ENCODE results near the gene NEU3. TPM values are rescaled to one million over a fixed set of nuclear protein-coding genes. Genes with fewer than 3 reads are reported as not detected.

NEU3 gene
- total RNA-seq, 4 donors from 2014 or later = 2.6 to 11.7 (median 3.9) TPM

- Histone ChIP-seq H3K36me3 (no peaks in the 10 kb centered on the region), H3K27ac (peak within 1 kb of the TSS; percentile 84 to 89 (median 86)), H3K4me3 (peak within 1 kb of the TSS; percentile 72 to 97 (median 86)), H3K9me3 (no peaks in the 10 kb centered on the region), H3K27me3 (no peaks in the 10 kb centered on the region), H3K4me1 (peaks cover 11 to 54% (median 25%) of the 10 kb centered on the region in 4 donors)
- intact Hi-C loops (cut with DNase I; ENCODE audit: low total_unique reads) (no loop called here), in situ Hi-C loops (cut with MboI; ENCODE audit: low pct_ligation_motif_present in 1 of 4, low pct_unique_long_range_greater_than_20kb in 1 of 4, low sequenced_read_pairs in 3 of 4) (loop anchor here in 3 of 4 donors (25.0 kb wide), 1 partner anchor 288 kb away; the partner anchor contains the start of gene TPBGL (in 3 of the 3))
- 0 to 1% methylated on average over 5 to 61 of the region's 67 CpGs for WGBS, 2 donors (ENCODE audit: low coverage in 1 of 2)
- peak; percentile 99 for DNase-seq
- TF ChIP-seq POLR2A (IDR thresholded peaks at IDR 0.05) = peak; percentile 84
- no peak for TF ChIP-seq CTCF (IDR thresholded peaks at IDR 0.05)
- TF ChIP-seq POLR2AphosphoS5 (IDR thresholded peaks at IDR 0.05) = peak; percentile 91 to 94 (median 92)
- TF ChIP-seq EP300 (IDR thresholded peaks at IDR 0.05; ENCODE audit: low read depth) = no peak
Observed at GRCh38 chr11:74948898-74949752, 39.6 kb upstream of the NEU3 start, which contains the start of the genes SPCS2 and XRRA1. Gene SPCS2 (plus strand): TSS chr11:74949266. CDS start chr11:74949286, 20 bp downstream. Gene XRRA1 (minus strand): TSS chr11:74949091. CDS start chr11:74940878, 8,213 bp downstream.

- DNase-seq = no peak
- 0 to 1% methylated on average over 6 of the region's 6 CpGs for WGBS, 2 donors (ENCODE audit: low coverage in 1 of 2)
- TF ChIP-seq EP300 (IDR thresholded peaks at IDR 0.05; ENCODE audit: low read depth) (no peak), CTCF (IDR thresholded peaks at IDR 0.05) (no peak), POLR2A (IDR thresholded peaks at IDR 0.05) (no peak), POLR2AphosphoS5 (IDR thresholded peaks at IDR 0.05) (no peak)
- Histone ChIP-seq H3K27me3 (no peaks in the 10 kb centered on the region), H3K9me3 (no peaks in the 10 kb centered on the region), H3K27ac (peak overlapping the region; percentile 84 to 89 (median 86)), H3K36me3 (no peaks in the 10 kb centered on the region), H3K4me1 (peaks cover 11 to 57% (median 25%) of the 10 kb centered on the region in 4 donors), H3K4me3 (peak overlapping the region; percentile 72 to 97 (median 78))
- in situ Hi-C loops (cut with MboI; ENCODE audit: low pct_ligation_motif_present in 1 of 4, low pct_unique_long_range_greater_than_20kb in 1 of 4, low sequenced_read_pairs in 3 of 4) = loop anchor here in 3 of 4 donors (25.0 kb wide), 1 partner anchor 288 kb away; the partner anchor contains the start of gene TPBGL (in 3 of the 3)
- intact Hi-C loops (cut with DNase I; ENCODE audit: low total_unique reads) = no loop called here
Observed at GRCh38 chr11:74949753-74950137, 39.0 kb upstream of the NEU3 start.

- Histone ChIP-seq H3K4me3 (peak overlapping the region in 3 of 4 donors; percentile 72 to 97 (median 85)), H3K27ac (peak overlapping the region; percentile 84 to 89 (median 86)), H3K27me3 (no peaks in the 10 kb centered on the region), H3K4me1 (peaks cover 11 to 57% (median 25%) of the 10 kb centered on the region in 4 donors), H3K9me3 (no peaks in the 10 kb centered on the region), H3K36me3 (no peaks in the 10 kb centered on the region)
- intact Hi-C loops (cut with DNase I; ENCODE audit: low total_unique reads) = no loop called here
- in situ Hi-C loops (cut with MboI; ENCODE audit: low pct_ligation_motif_present in 1 of 4, low pct_unique_long_range_greater_than_20kb in 1 of 4, low sequenced_read_pairs in 3 of 4) = no loop called here
- TF ChIP-seq POLR2AphosphoS5 (IDR thresholded peaks at IDR 0.05) (no peak), EP300 (IDR thresholded peaks at IDR 0.05; ENCODE audit: low read depth) (no peak), CTCF (IDR thresholded peaks at IDR 0.05) (no peak), POLR2A (IDR thresholded peaks at IDR 0.05) (no peak)
- WGBS, 2 donors (ENCODE audit: low coverage in 1 of 2) = 69 to 86% methylated on average over 2 of the region's 2 CpGs
- no peak for DNase-seq
Observed at GRCh38 chr11:74950374-74950969, 38.3 kb upstream of the NEU3 start.

GRCh38 chr11:74951226-74951625 lies 37.5 kb upstream of the NEU3 start:
- WGBS, 2 donors (ENCODE audit: low coverage in 1 of 2) = 79 to 87% methylated on average over 8 of the region's 8 CpGs
- TF ChIP-seq EP300 (IDR thresholded peaks at IDR 0.05; ENCODE audit: low read depth) = no peak
- no peak for TF ChIP-seq CTCF (IDR thresholded peaks at IDR 0.05)
- no peak for TF ChIP-seq POLR2AphosphoS5 (IDR thresholded peaks at IDR 0.05)
- TF ChIP-seq POLR2A (IDR thresholded peaks at IDR 0.05) = no peak
- in situ Hi-C loops (cut with MboI; ENCODE audit: low pct_ligation_motif_present in 1 of 4, low pct_unique_long_range_greater_than_20kb in 1 of 4, low sequenced_read_pairs in 3 of 4) (no loop called here), intact Hi-C loops (cut with DNase I; ENCODE audit: low total_unique reads) (no loop called here)
- peaks cover 11 to 57% (median 28%) of the 10 kb centered on the region in 4 donors for H3K4me1 ChIP-seq
- H3K36me3 ChIP-seq = no peaks in the 10 kb centered on the region
- no peaks in the 10 kb centered on the region for H3K9me3 ChIP-seq
- DNase-seq = no peak
- no peak overlapping the region for H3K4me3 ChIP-seq
- H3K27ac ChIP-seq = peak overlapping the region in 1 of 4 donors; percentile 86
- H3K27me3 ChIP-seq = no peaks in the 10 kb centered on the region

Measured in transverse colon (tissue), 4 donors.